ENCODE results near the gene EXOC4. TPM values are rescaled to one million over a fixed set of nuclear protein-coding genes. Genes with fewer than 3 reads are reported as not detected.

Gene EXOC4
- total and polyA plus RNA-seq, 2 donors (not counting 1 experiment from before 2014, with no cell fraction given) = 79.6 to 158 TPM

DNA sequence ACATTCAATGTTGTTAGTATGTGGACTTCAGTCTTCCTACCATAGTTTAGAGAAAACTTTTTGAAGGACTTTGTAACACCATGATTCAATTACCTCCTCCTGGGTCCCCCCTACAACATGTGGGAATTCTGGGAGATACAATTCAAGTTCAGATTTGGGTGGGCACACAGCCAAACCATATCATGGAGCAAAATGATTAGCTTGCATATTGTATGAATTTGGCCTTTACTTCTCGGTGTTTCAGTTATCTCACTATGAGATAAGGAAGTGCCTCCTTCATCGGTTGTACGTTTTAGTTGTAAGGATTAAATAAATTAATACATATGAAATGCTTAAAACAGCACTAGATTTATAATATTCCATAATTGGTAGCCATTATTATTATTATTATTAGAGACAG is 428.7 kb downstream of the EXOC4 start:
- Histone ChIP-seq H3K9me3 (ENCODE audit: control insufficient read depth, insufficient read depth, low read depth, low read length) (no peaks in the 10 kb centered on the region), H3K36me3 (ENCODE audit: control insufficient read depth, insufficient read depth, low read length) (no peaks in the 10 kb centered on the region), H3K27me3 (ENCODE audit: control insufficient read depth, insufficient read depth, low read length) (no peaks in the 10 kb centered on the region), H4K20me1 (ENCODE audit: control insufficient read depth, extremely low read depth, insufficient read depth, low read length) (no peaks in the 10 kb centered on the region), H2AFZ (ENCODE audit: low read length) (no peak overlapping the region), H3K4me1 (ENCODE audit: control insufficient read depth, extremely low read depth, insufficient read depth, low read length) (no peaks in the 10 kb centered on the region), H3K4me3 (replicated peaks in 1 of 4; ENCODE audit: control extremely low read depth in 1 of 4, insufficient read depth in 1 of 4, low read depth in 3 of 4, low read length in 4 of 4) (no peak overlapping the region), H3K79me2 (ENCODE audit: control insufficient read depth, insufficient read depth, low read length) (no peaks in the 10 kb centered on the region), H3K27ac (ENCODE audit: insufficient read depth, low read length) (no peak overlapping the region), H3K9ac (ENCODE audit: insufficient read depth, low read length) (no peak overlapping the region), H3K4me2 (ENCODE audit: extremely low read depth, insufficient read depth, low read length) (no peak overlapping the region)
- TF ChIP-seq, protein P1, sequence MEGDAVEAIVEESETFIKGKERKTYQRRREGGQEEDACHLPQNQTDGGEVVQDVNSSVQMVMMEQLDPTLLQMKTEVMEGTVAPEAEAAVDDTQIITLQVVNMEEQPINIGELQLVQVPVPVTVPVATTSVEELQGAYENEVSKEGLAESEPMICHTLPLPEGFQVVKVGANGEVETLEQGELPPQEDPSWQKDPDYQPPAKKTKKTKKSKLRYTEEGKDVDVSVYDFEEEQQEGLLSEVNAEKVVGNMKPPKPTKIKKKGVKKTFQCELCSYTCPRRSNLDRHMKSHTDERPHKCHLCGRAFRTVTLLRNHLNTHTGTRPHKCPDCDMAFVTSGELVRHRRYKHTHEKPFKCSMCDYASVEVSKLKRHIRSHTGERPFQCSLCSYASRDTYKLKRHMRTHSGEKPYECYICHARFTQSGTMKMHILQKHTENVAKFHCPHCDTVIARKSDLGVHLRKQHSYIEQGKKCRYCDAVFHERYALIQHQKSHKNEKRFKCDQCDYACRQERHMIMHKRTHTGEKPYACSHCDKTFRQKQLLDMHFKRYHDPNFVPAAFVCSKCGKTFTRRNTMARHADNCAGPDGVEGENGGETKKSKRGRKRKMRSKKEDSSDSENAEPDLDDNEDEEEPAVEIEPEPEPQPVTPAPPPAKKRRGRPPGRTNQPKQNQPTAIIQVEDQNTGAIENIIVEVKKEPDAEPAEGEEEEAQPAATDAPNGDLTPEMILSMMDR (conservative IDR thresholded peaks at IDR 0.05 in 1 of 2, IDR thresholded peaks at IDR 0.05 in 1 of 2; ENCODE audit: low read depth in 1 of 2, low read length in 2 of 2) = no peak
- no peak for TF ChIP-seq EZH2 (IDR thresholded peaks at IDR 0.05; ENCODE audit: low read length, missing control alignments)
- DNase-seq (ENCODE audit: low read depth in 2 of 2) = no peak

DNA sequence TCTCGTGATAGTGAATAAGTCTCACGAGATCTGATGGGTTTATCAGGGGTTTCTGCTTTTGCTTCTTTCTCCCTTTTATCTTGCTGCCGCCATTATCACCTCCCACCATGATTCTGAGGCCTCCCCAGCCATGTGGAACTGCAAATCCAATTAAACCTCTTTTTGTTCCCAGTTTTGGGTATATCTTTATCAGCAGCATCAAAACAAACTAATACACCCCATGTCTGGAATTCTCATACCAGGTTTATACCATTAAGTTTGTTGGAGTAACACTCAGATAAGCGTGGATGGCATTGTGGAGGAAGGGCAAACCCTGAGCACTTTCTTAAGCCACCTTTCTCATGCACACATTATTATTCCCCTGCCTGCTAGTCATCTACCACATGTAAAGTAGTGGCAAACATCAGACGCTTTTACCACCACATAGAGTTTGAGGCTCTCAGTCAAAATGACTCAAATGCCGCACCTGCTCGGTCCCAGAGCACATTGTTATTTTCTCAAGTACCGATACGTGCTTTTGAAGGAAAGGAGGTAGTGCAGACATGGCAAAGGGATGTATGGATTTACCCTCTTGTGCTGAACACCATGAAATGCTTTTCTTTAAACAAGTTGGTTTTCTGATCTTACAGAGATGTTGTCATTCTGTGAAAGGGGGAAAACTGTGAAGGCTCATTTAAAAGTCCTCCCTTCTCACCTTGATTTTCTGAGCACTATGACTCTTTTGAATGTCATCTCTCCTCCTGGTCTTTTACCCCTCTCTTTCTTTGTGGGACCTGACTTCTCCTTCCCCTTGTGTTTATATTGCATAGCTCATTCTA is 429.7 kb downstream of the EXOC4 start:
- Histone ChIP-seq H3K9ac (ENCODE audit: insufficient read depth, low read length) (no peak overlapping the region), H3K4me2 (ENCODE audit: extremely low read depth, insufficient read depth, low read length) (no peak overlapping the region), H3K27me3 (ENCODE audit: control insufficient read depth, insufficient read depth, low read length) (no peaks in the 10 kb centered on the region), H3K79me2 (ENCODE audit: control insufficient read depth, insufficient read depth, low read length) (no peaks in the 10 kb centered on the region), H4K20me1 (ENCODE audit: control insufficient read depth, extremely low read depth, insufficient read depth, low read length) (no peaks in the 10 kb centered on the region), H3K27ac (ENCODE audit: insufficient read depth, low read length) (no peak overlapping the region), H3K9me3 (ENCODE audit: control insufficient read depth, insufficient read depth, low read depth, low read length) (no peaks in the 10 kb centered on the region), H3K36me3 (ENCODE audit: control insufficient read depth, insufficient read depth, low read length) (no peaks in the 10 kb centered on the region), H3K4me1 (ENCODE audit: control insufficient read depth, extremely low read depth, insufficient read depth, low read length) (no peaks in the 10 kb centered on the region), H3K4me3 (replicated peaks in 1 of 4; ENCODE audit: control extremely low read depth in 1 of 4, insufficient read depth in 1 of 4, low read depth in 3 of 4, low read length in 4 of 4) (no peak overlapping the region), H2AFZ (ENCODE audit: low read length) (no peak overlapping the region)
- no peak for DNase-seq (ENCODE audit: low read depth in 2 of 2)
- no peak for TF ChIP-seq EZH2 (IDR thresholded peaks at IDR 0.05; ENCODE audit: low read length, missing control alignments)
- TF ChIP-seq, protein P1 (conservative IDR thresholded peaks at IDR 0.05 in 1 of 2, IDR thresholded peaks at IDR 0.05 in 1 of 2; ENCODE audit: low read depth in 1 of 2, low read length in 2 of 2) = no peak

DNA sequence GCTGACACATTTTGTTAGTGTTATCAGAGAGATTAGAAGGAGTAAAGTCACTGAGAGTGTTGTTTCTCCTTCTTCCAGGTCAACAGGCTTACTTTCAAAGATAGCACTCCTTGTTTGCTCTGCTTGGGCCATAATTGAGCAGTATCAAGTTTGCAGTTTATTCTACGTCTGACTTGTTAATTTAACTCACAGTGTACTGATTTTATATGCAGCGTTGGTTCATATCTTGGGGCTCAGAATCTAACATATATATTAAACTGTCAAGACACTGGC is 430.2 kb downstream of the EXOC4 start:
- H3K27ac ChIP-seq (ENCODE audit: insufficient read depth, low read length) = no peak overlapping the region
- H4K20me1 ChIP-seq (ENCODE audit: control insufficient read depth, extremely low read depth, insufficient read depth, low read length) = no peaks in the 10 kb centered on the region
- H3K79me2 ChIP-seq (ENCODE audit: control insufficient read depth, insufficient read depth, low read length) = no peaks in the 10 kb centered on the region
- H3K36me3 ChIP-seq (ENCODE audit: control insufficient read depth, insufficient read depth, low read length) = no peaks in the 10 kb centered on the region
- H3K4me3 ChIP-seq (replicated peaks in 1 of 4; ENCODE audit: control extremely low read depth in 1 of 4, insufficient read depth in 1 of 4, low read depth in 3 of 4, low read length in 4 of 4) = no peak overlapping the region
- H3K4me2 ChIP-seq (ENCODE audit: extremely low read depth, insufficient read depth, low read length) = no peak overlapping the region
- DNase-seq (ENCODE audit: low read depth in 2 of 2) = no peak
- H3K4me1 ChIP-seq (ENCODE audit: control insufficient read depth, extremely low read depth, insufficient read depth, low read length) = no peaks in the 10 kb centered on the region
- TF ChIP-seq, protein P1 (conservative IDR thresholded peaks at IDR 0.05 in 1 of 2, IDR thresholded peaks at IDR 0.05 in 1 of 2; ENCODE audit: low read depth in 1 of 2, low read length in 2 of 2) = no peak
- TF ChIP-seq EZH2 (IDR thresholded peaks at IDR 0.05; ENCODE audit: low read length, missing control alignments) = no peak
- H3K9ac ChIP-seq (ENCODE audit: insufficient read depth, low read length) = no peak overlapping the region
- no peaks in the 10 kb centered on the region for H3K9me3 ChIP-seq (ENCODE audit: control insufficient read depth, insufficient read depth, low read depth, low read length)
- no peaks in the 10 kb centered on the region for H3K27me3 ChIP-seq (ENCODE audit: control insufficient read depth, insufficient read depth, low read length)
- no peak overlapping the region for H2AFZ ChIP-seq (ENCODE audit: low read length)

All from fibroblast of lung (primary cell).